ENCODE measurements around the gene ARFIP2.

DNA sequence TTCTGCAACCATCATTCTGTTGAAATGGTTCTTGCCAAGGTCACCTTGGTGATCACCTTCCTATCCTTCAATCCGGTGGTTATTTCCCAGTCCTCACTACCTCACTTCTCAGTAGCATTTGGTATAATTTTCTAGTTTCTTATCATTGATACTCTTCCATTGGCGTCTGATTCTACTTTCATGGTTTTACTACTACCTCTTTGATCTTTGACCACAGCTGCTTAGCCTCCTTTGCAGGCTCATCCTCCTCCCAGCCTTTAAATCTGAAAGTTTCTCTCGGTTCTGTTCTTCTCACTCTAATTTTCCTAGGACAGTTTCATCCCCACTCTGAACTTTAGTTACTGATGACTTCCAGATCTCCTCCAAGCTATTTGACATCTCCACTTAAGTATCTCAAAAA, 5.1 kb upstream of the ARFIP2 start:
- no peak for TF ChIP-seq EZH2 (IDR thresholded peaks at IDR 0.05; ENCODE audit: borderline replicate concordance)
- TF ChIP-seq, protein P1, sequence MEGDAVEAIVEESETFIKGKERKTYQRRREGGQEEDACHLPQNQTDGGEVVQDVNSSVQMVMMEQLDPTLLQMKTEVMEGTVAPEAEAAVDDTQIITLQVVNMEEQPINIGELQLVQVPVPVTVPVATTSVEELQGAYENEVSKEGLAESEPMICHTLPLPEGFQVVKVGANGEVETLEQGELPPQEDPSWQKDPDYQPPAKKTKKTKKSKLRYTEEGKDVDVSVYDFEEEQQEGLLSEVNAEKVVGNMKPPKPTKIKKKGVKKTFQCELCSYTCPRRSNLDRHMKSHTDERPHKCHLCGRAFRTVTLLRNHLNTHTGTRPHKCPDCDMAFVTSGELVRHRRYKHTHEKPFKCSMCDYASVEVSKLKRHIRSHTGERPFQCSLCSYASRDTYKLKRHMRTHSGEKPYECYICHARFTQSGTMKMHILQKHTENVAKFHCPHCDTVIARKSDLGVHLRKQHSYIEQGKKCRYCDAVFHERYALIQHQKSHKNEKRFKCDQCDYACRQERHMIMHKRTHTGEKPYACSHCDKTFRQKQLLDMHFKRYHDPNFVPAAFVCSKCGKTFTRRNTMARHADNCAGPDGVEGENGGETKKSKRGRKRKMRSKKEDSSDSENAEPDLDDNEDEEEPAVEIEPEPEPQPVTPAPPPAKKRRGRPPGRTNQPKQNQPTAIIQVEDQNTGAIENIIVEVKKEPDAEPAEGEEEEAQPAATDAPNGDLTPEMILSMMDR (IDR thresholded peaks at IDR 0.05; ENCODE audit: poor library complexity), result no peak

All from hepatocyte (in vitro differentiated cells).